ENCODE results near the gene FOXP3. TPM values are rescaled to one million over a fixed set of nuclear protein-coding genes. Genes with fewer than 3 reads are reported as not detected.
A peak's percentile ranks its signal among the peaks of the same experiment; 100 is the strongest.

FOXP3 gene
- total RNA-seq, 4 donors from 2014 or later, result 0.26 to 1.0 (median 0.62) TPM; not detected in 1

DNA sequence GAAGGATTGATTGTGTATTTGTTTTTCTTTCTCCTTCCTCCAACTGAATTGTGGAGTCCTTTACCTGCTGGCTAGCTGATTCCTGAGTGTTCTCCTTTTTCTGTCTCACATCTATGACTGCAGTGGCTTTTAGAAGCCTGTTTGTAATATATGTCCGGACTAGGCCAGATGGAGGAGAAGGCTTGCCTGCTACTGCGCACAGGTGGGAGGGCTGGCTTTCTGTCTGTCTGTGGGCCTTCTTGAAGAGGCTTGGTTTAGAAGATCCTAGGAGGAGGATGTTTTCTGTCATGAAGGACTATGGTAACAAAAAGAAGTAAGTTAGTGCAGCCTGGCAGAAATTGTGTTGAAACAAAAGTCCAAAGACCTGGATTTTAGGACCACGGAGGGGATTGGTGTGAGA is 13.6 kb upstream of the FOXP3 start:
- no peak overlapping the region for H3K4me3 ChIP-seq
- WGBS, result 86% methylated on average over 3 of the region's 3 CpGs
- H3K27ac ChIP-seq, result no peak overlapping the region
- DNase-seq (ENCODE audit: low spot score in 2 of 2), result no peak
- no peaks in the 10 kb centered on the region for H3K27me3 ChIP-seq
- H3K36me3 ChIP-seq, result no peaks in the 10 kb centered on the region
- no peak for TF ChIP-seq POLR2AphosphoS5 (IDR thresholded peaks at IDR 0.05)
- no peak for TF ChIP-seq EP300 (IDR thresholded peaks at IDR 0.05)
- TF ChIP-seq, protein P1, sequence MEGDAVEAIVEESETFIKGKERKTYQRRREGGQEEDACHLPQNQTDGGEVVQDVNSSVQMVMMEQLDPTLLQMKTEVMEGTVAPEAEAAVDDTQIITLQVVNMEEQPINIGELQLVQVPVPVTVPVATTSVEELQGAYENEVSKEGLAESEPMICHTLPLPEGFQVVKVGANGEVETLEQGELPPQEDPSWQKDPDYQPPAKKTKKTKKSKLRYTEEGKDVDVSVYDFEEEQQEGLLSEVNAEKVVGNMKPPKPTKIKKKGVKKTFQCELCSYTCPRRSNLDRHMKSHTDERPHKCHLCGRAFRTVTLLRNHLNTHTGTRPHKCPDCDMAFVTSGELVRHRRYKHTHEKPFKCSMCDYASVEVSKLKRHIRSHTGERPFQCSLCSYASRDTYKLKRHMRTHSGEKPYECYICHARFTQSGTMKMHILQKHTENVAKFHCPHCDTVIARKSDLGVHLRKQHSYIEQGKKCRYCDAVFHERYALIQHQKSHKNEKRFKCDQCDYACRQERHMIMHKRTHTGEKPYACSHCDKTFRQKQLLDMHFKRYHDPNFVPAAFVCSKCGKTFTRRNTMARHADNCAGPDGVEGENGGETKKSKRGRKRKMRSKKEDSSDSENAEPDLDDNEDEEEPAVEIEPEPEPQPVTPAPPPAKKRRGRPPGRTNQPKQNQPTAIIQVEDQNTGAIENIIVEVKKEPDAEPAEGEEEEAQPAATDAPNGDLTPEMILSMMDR (IDR thresholded peaks at IDR 0.05), result no peak
- no peak for TF ChIP-seq POLR2A (IDR thresholded peaks at IDR 0.05)
- no peaks in the 10 kb centered on the region for H3K9me3 ChIP-seq
- peaks cover 12% of the 10 kb centered on the region for H3K4me1 ChIP-seq

DNA sequence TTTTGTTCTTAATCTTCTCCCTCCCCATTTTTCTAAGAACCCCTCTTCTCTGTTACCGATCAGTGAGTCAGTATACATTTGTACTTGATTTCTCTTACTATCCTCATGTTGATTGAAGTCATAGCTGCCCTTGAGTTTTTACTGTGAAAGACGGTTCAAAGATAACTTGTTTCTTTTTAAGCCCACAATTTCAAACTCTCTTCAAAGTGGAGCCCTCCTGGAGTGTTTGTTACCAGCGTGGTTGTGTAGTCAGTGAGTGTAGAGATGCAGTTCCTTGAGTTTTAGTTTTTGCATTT is 13.0 kb upstream of the FOXP3 start:
- TF ChIP-seq POLR2AphosphoS5 (IDR thresholded peaks at IDR 0.05), result no peak
- TF ChIP-seq POLR2A (IDR thresholded peaks at IDR 0.05), result no peak
- TF ChIP-seq, protein P1 (IDR thresholded peaks at IDR 0.05), result no peak
- TF ChIP-seq EP300 (IDR thresholded peaks at IDR 0.05), result no peak
- Histone ChIP-seq H3K27me3 (no peaks in the 10 kb centered on the region), H3K9me3 (no peaks in the 10 kb centered on the region), H3K4me1 (peaks cover 18% of the 10 kb centered on the region), H3K27ac (no peak overlapping the region), H3K4me3 (no peak overlapping the region), H3K36me3 (no peaks in the 10 kb centered on the region)
- DNase-seq (ENCODE audit: low spot score in 2 of 2), result no peak
- WGBS, result 68% methylated on average over 3 of the region's 3 CpGs

DNA sequence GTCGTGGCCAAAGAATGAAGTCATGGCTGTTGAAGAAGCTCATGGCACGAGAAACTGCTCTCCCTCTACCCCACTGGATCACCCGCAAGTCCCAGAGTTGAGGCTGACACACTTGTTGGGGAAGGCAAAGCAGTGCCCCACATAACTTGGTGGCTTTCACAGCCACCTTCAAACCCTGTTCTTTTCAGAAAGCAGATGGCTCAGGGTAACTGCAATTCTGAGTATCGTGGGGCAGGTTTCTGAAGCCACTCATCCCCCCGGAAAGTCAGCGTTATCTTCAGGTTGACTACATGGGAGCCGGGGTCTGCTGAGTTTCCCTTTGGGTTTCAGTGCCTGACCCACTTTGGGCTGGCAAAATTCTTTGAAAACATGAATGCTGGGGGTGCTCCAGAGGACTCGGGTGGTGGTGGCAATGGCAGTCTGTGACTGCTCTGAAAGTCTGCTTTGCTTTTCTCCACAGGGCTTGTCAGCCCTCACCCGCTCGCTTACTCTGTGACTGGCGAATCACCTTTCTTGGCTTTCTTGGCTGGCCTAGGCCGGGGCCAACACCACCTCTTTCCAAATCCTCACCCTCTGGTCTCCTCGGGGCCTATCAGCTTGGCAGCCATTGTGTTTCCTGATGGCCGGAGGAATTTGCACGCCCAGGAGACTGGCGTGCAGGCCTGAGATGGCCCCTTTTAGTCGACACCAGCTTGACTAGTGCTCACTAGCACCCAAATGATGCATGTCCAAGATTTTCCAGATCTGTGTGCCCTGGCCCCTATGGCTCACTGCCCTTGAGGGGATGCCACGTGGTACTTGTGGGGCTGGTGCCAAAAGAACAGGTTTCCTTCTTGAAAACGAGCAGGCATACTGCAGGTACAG is 12.4 kb upstream of the FOXP3 start:
- no peak for DNase-seq (ENCODE audit: low spot score in 2 of 2)
- H3K4me1 ChIP-seq, result peaks cover 24% of the 10 kb centered on the region
- TF ChIP-seq POLR2A (IDR thresholded peaks at IDR 0.05) (no peak), POLR2AphosphoS5 (IDR thresholded peaks at IDR 0.05) (no peak), EP300 (IDR thresholded peaks at IDR 0.05) (no peak)
- TF ChIP-seq, protein P1 (IDR thresholded peaks at IDR 0.05), result no peak
- no peak overlapping the region for H3K27ac ChIP-seq
- 62% methylated on average over 19 of the region's 19 CpGs for WGBS
- no peaks in the 10 kb centered on the region for H3K27me3 ChIP-seq
- no peaks in the 10 kb centered on the region for H3K36me3 ChIP-seq
- H3K4me3 ChIP-seq, result no peak overlapping the region
- H3K9me3 ChIP-seq, result no peaks in the 10 kb centered on the region

DNA sequence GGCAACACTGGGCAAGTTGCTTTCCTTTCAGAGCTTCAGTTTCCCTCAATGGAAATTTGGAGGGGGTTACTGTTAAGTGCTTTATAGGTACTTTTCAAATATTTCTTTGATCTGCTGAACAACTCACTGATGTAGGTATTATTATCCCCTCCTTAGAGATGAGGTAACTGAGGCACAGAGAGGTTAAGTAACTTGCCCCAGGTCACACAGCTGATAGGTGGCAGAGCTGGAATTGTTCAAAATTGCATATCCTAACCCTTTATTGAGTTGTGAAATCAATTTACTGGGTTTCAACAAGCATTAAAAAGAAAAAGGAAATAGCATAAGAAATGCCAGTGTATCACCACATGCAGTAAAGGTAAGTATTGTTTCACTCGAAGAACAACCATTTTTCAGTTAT is 11.7 kb upstream of the FOXP3 start:
- no peaks in the 10 kb centered on the region for H3K27me3 ChIP-seq
- H3K4me1 ChIP-seq, result peaks cover 30% of the 10 kb centered on the region
- H3K36me3 ChIP-seq, result no peaks in the 10 kb centered on the region
- no peak for TF ChIP-seq EP300 (IDR thresholded peaks at IDR 0.05)
- TF ChIP-seq, protein P1 (IDR thresholded peaks at IDR 0.05), result no peak
- no peak for TF ChIP-seq POLR2AphosphoS5 (IDR thresholded peaks at IDR 0.05)
- TF ChIP-seq POLR2A (IDR thresholded peaks at IDR 0.05), result no peak
- 61% methylated on average over 1 of the region's 1 CpG for WGBS
- H3K9me3 ChIP-seq, result no peaks in the 10 kb centered on the region
- H3K27ac ChIP-seq, result no peak overlapping the region
- no peak overlapping the region for H3K4me3 ChIP-seq
- no peak for DNase-seq (ENCODE audit: low spot score in 2 of 2)

DNA sequence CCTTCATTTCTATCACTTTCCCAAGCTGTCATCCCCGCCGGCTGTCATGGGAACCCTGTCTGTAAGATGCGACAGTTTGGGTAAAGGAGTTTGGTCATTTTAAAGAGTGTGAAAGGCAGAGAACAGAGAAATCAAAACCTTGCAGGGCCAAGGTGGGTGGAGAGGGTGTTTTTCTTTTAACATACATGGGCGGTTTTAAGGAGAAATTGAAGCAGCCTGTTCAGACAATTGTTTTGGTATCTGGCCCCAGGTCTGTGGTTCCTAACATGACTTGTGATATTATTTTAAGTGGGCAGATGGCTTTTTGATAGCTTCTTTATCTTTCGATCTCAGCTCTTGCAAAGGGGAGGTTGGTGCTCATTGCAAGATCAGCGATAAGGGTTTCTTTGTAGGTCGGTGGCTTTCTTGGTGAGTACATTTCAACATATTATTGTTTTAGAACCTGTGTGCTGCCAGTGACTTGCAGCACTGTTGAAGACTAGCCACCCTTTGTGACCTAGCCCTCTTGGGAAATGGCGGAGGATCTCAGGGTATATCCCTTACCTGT is 8.7 kb upstream of the FOXP3 start:
- no peaks in the 10 kb centered on the region for H3K9me3 ChIP-seq
- no peaks in the 10 kb centered on the region for H3K36me3 ChIP-seq
- TF ChIP-seq EP300 (IDR thresholded peaks at IDR 0.05) (no peak), POLR2A (IDR thresholded peaks at IDR 0.05) (no peak), POLR2AphosphoS5 (IDR thresholded peaks at IDR 0.05) (no peak)
- TF ChIP-seq, protein P1 (IDR thresholded peaks at IDR 0.05), result no peak
- H3K4me3 ChIP-seq, result no peak overlapping the region
- WGBS, result 75% methylated on average over 8 of the region's 8 CpGs
- H3K4me1 ChIP-seq, result peaks cover 41% of the 10 kb centered on the region
- peak in 1 of 2 donors; percentile 14 for DNase-seq (ENCODE audit: low spot score in 2 of 2)
- H3K27ac ChIP-seq, result no peak overlapping the region
- H3K27me3 ChIP-seq, result no peaks in the 10 kb centered on the region
